ENCODE results near the gene TMPRSS15. TPM values are rescaled to one million over a fixed set of nuclear protein-coding genes. Genes with fewer than 3 reads are reported as not detected.

Gene TMPRSS15
- total RNA-seq, 1 donor from 2014 or later = not detected

- H3K4me3 ChIP-seq (ENCODE audit: insufficient read depth, low read depth, low read length) = no peak overlapping the region
- DNase-seq (ENCODE audit: low read depth) = no peak
- no peak overlapping the region for H3K27ac ChIP-seq (ENCODE audit: low read depth, low read length)
- H3K27ac Mint-ChIP-seq (ENCODE audit: unreplicated experiment) = no peak overlapping the region
- H3K9me3 Mint-ChIP-seq (ENCODE audit: unreplicated experiment) = peaks cover 4% of the 10 kb centered on the region
- H3K27me3 Mint-ChIP-seq (ENCODE audit: low read depth, unreplicated experiment) = no peaks in the 10 kb centered on the region
- H4K20me1 ChIP-seq (ENCODE audit: insufficient read depth, low read length) = no peaks in the 10 kb centered on the region
- H3K36me3 Mint-ChIP-seq (ENCODE audit: low read depth, unreplicated experiment) = no peaks in the 10 kb centered on the region
- no peaks in the 10 kb centered on the region for H3K4me1 ChIP-seq (ENCODE audit: insufficient read depth, low read length)
- no peaks in the 10 kb centered on the region for H3K79me2 ChIP-seq (ENCODE audit: insufficient read depth, low read length)
- no peak overlapping the region for H3K4me2 ChIP-seq (ENCODE audit: low read length)
- H3K4me3 Mint-ChIP-seq (ENCODE audit: unreplicated experiment) = no peak overlapping the region
- H3K9me3 ChIP-seq (ENCODE audit: insufficient read depth, low read depth, low read length) = no peaks in the 10 kb centered on the region
- H3K9ac ChIP-seq (ENCODE audit: low read length) = no peak overlapping the region
- H3K27me3 ChIP-seq (ENCODE audit: insufficient read depth, low read length) = no peaks in the 10 kb centered on the region
- TF ChIP-seq CTCF (IDR thresholded peaks at IDR 0.05; ENCODE audit: insufficient read depth, low read depth, low read length) (no peak), EZH2 (IDR thresholded peaks at IDR 0.05; ENCODE audit: insufficient read depth, low read length) (no peak)
- no peak for FAIRE-seq
- no peaks in the 10 kb centered on the region for H3K4me1 Mint-ChIP-seq (ENCODE audit: low read depth, unreplicated experiment)
- H2AFZ ChIP-seq (ENCODE audit: low read depth, low read length) = no peak overlapping the region
- H3K36me3 ChIP-seq (ENCODE audit: insufficient read depth, low read length) = no peaks in the 10 kb centered on the region
These were observed 134.7 kb downstream of the TMPRSS15 start for GRCh38 chr21:18268906-18269305.

GRCh38 chr21:18267496-18267895, 136.1 kb downstream of the TMPRSS15 start:
- Histone ChIP-seq H2AFZ (ENCODE audit: low read depth, low read length) (no peak overlapping the region), H3K4me2 (ENCODE audit: low read length) (no peak overlapping the region), H4K20me1 (ENCODE audit: insufficient read depth, low read length) (no peaks in the 10 kb centered on the region), H3K4me3 (ENCODE audit: insufficient read depth, low read depth, low read length) (no peak overlapping the region), H3K9ac (ENCODE audit: low read length) (no peak overlapping the region), H3K27me3 (ENCODE audit: insufficient read depth, low read length) (no peaks in the 10 kb centered on the region), H3K9me3 (ENCODE audit: insufficient read depth, low read depth, low read length) (no peaks in the 10 kb centered on the region), H3K27ac (ENCODE audit: low read depth, low read length) (no peak overlapping the region), H3K79me2 (ENCODE audit: insufficient read depth, low read length) (no peaks in the 10 kb centered on the region), H3K4me1 (ENCODE audit: insufficient read depth, low read length) (no peaks in the 10 kb centered on the region), H3K36me3 (ENCODE audit: insufficient read depth, low read length) (no peaks in the 10 kb centered on the region)
- H3K4me1 Mint-ChIP-seq (ENCODE audit: low read depth, unreplicated experiment) = no peaks in the 10 kb centered on the region
- no peak for FAIRE-seq
- H3K27me3 Mint-ChIP-seq (ENCODE audit: low read depth, unreplicated experiment) = no peaks in the 10 kb centered on the region
- H3K36me3 Mint-ChIP-seq (ENCODE audit: low read depth, unreplicated experiment) = no peaks in the 10 kb centered on the region
- H3K9me3 Mint-ChIP-seq (ENCODE audit: unreplicated experiment) = peaks cover 4% of the 10 kb centered on the region
- TF ChIP-seq CTCF (IDR thresholded peaks at IDR 0.05; ENCODE audit: insufficient read depth, low read depth, low read length) = no peak
- no peak for TF ChIP-seq EZH2 (IDR thresholded peaks at IDR 0.05; ENCODE audit: insufficient read depth, low read length)
- DNase-seq (ENCODE audit: low read depth) = no peak
- no peak overlapping the region for H3K4me3 Mint-ChIP-seq (ENCODE audit: unreplicated experiment)
- H3K27ac Mint-ChIP-seq (ENCODE audit: unreplicated experiment) = no peak overlapping the region

GRCh38 chr21:18265944-18266343, 137.6 kb downstream of the TMPRSS15 start:
- no peak overlapping the region for H3K9ac ChIP-seq (ENCODE audit: low read length)
- H3K27me3 Mint-ChIP-seq (ENCODE audit: low read depth, unreplicated experiment) = no peaks in the 10 kb centered on the region
- no peaks in the 10 kb centered on the region for H3K4me1 ChIP-seq (ENCODE audit: insufficient read depth, low read length)
- no peaks in the 10 kb centered on the region for H3K4me1 Mint-ChIP-seq (ENCODE audit: low read depth, unreplicated experiment)
- no peak overlapping the region for H3K4me3 ChIP-seq (ENCODE audit: insufficient read depth, low read depth, low read length)
- no peak for FAIRE-seq
- no peak overlapping the region for H2AFZ ChIP-seq (ENCODE audit: low read depth, low read length)
- no peaks in the 10 kb centered on the region for H3K36me3 ChIP-seq (ENCODE audit: insufficient read depth, low read length)
- no peak for DNase-seq (ENCODE audit: low read depth)
- no peak overlapping the region for H3K4me3 Mint-ChIP-seq (ENCODE audit: unreplicated experiment)
- H3K36me3 Mint-ChIP-seq (ENCODE audit: low read depth, unreplicated experiment) = no peaks in the 10 kb centered on the region
- no peaks in the 10 kb centered on the region for H3K9me3 ChIP-seq (ENCODE audit: insufficient read depth, low read depth, low read length)
- TF ChIP-seq EZH2 (IDR thresholded peaks at IDR 0.05; ENCODE audit: insufficient read depth, low read length) (no peak), CTCF (IDR thresholded peaks at IDR 0.05; ENCODE audit: insufficient read depth, low read depth, low read length) (no peak)
- no peaks in the 10 kb centered on the region for H3K27me3 ChIP-seq (ENCODE audit: insufficient read depth, low read length)
- no peaks in the 10 kb centered on the region for H4K20me1 ChIP-seq (ENCODE audit: insufficient read depth, low read length)
- H3K79me2 ChIP-seq (ENCODE audit: insufficient read depth, low read length) = no peaks in the 10 kb centered on the region
- no peak overlapping the region for H3K27ac ChIP-seq (ENCODE audit: low read depth, low read length)
- no peak overlapping the region for H3K27ac Mint-ChIP-seq (ENCODE audit: unreplicated experiment)
- H3K9me3 Mint-ChIP-seq (ENCODE audit: unreplicated experiment) = peaks cover 4% of the 10 kb centered on the region
- H3K4me2 ChIP-seq (ENCODE audit: low read length) = no peak overlapping the region
